ENCODE results near the gene UBE2QL1. TPM values are rescaled to one million over a fixed set of nuclear protein-coding genes. Genes with fewer than 3 reads are reported as not detected.
"Not testable (repeated sequence)": the region's sequence is repeated elsewhere in the genome, so short reads cannot be mapped to it uniquely, and the experiment has no call there.

UBE2QL1 gene
- total RNA-seq, 1 experiment from 2014 or later = not detected

DNA sequence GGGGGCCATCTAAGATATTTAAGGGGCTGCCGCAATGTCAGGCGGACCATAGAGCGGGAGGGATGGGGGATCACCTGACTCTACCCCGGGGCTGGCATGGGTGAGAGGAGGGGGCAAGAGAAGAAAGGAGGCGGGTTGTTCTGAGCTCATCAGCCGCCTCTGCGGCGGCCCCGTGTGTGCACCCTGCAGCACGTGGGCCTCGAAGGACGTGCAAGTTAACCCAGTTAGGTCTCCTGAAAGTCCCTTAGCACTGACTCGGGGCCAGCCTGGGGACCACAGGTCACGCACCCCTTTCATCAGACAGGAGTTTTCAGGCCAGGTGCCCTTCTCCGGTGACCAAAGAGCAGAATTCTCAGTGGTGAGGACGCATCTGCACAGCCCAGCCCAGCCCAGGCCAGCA lies 58.0 kb downstream of the UBE2QL1 start:
- intact Hi-C loops (cut with micrococcal nuclease; ENCODE audit: unreplicated experiment) = no loop called here
- CTCF ChIA-PET = no interaction called here
- Mint-ChIP-seq H3K4me3 (ENCODE audit: low read depth, unreplicated experiment) (no peak overlapping the region), H3K9me3 (ENCODE audit: low read depth, unreplicated experiment) (peaks cover 6% of the 10 kb centered on the region), H3K4me1 (ENCODE audit: low read depth, unreplicated experiment) (no peaks in the 10 kb centered on the region), H3K36me3 (ENCODE audit: insufficient read depth, unreplicated experiment) (no peaks in the 10 kb centered on the region), H3K27ac (ENCODE audit: unreplicated experiment) (no peak overlapping the region), H3K27me3 (ENCODE audit: unreplicated experiment) (peaks cover 1% of the 10 kb centered on the region)
- DNase-seq = no peak
- BruUV-seq (replicated peaks) = no TSS peak
- TF ChIP-seq, protein P1, sequence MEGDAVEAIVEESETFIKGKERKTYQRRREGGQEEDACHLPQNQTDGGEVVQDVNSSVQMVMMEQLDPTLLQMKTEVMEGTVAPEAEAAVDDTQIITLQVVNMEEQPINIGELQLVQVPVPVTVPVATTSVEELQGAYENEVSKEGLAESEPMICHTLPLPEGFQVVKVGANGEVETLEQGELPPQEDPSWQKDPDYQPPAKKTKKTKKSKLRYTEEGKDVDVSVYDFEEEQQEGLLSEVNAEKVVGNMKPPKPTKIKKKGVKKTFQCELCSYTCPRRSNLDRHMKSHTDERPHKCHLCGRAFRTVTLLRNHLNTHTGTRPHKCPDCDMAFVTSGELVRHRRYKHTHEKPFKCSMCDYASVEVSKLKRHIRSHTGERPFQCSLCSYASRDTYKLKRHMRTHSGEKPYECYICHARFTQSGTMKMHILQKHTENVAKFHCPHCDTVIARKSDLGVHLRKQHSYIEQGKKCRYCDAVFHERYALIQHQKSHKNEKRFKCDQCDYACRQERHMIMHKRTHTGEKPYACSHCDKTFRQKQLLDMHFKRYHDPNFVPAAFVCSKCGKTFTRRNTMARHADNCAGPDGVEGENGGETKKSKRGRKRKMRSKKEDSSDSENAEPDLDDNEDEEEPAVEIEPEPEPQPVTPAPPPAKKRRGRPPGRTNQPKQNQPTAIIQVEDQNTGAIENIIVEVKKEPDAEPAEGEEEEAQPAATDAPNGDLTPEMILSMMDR (IDR thresholded peaks at IDR 0.05; ENCODE audit: unreplicated experiment) = no peak

DNA sequence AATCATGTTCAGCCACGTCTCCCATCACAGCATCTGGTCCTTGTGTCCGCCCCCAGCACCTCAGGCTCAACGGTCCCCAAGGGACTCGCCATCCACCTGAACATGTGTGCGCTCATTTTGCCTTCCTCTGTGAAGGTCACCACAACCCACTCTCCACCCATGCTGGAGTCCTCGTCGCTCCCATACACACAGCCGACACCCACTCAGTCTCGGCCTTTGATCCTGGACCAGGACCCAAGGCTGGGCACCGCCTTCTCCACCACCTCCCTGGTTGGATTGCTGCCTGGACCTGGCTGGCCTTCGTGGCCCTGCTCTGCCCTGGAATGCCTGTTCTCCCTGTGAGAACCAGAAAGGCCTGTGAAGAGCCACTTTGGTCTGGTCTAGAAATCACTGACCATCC lies 60.3 kb downstream of the UBE2QL1 start:
- H3K27ac Mint-ChIP-seq (ENCODE audit: unreplicated experiment) = no peak overlapping the region
- CTCF ChIA-PET = no interaction called here
- TF ChIP-seq, protein P1 (IDR thresholded peaks at IDR 0.05; ENCODE audit: unreplicated experiment) = no peak
- H3K36me3 Mint-ChIP-seq (ENCODE audit: insufficient read depth, unreplicated experiment) = no peaks in the 10 kb centered on the region
- no peak overlapping the region for H3K4me3 Mint-ChIP-seq (ENCODE audit: low read depth, unreplicated experiment)
- no peak for DNase-seq
- H3K9me3 Mint-ChIP-seq (ENCODE audit: low read depth, unreplicated experiment) = peaks cover 6% of the 10 kb centered on the region
- H3K4me1 Mint-ChIP-seq (ENCODE audit: low read depth, unreplicated experiment) = no peaks in the 10 kb centered on the region
- no peaks in the 10 kb centered on the region for H3K27me3 Mint-ChIP-seq (ENCODE audit: unreplicated experiment)
- no TSS peak for BruUV-seq (replicated peaks)
- intact Hi-C loops (cut with micrococcal nuclease; ENCODE audit: unreplicated experiment) = no loop called here

DNA sequence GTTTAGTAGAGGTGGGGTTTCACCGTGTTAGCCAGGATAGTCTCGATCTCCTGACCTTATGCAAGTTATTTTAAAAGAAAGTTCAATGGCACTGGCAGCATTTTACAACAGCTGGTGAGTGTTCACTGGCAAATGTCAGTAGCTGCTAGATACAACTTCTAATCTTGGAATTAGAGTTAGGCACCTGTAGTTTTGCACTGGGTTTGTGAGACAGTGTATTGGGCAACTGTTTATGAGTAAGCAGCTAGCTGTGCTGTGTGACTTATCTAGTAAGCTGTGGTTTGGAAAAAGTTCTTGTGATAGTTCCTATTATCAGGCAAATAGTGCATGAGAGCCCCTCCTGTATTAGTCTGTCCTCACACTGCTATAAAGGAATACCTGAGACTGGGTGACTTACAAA lies 61.5 kb downstream of the UBE2QL1 start:
- Mint-ChIP-seq H3K4me3 (ENCODE audit: low read depth, unreplicated experiment) (no peak overlapping the region), H3K27ac (ENCODE audit: unreplicated experiment) (no peak overlapping the region), H3K9me3 (ENCODE audit: low read depth, unreplicated experiment) (peaks cover 6% of the 10 kb centered on the region), H3K36me3 (ENCODE audit: insufficient read depth, unreplicated experiment) (no peaks in the 10 kb centered on the region), H3K27me3 (ENCODE audit: unreplicated experiment) (no peaks in the 10 kb centered on the region), H3K4me1 (ENCODE audit: low read depth, unreplicated experiment) (no peaks in the 10 kb centered on the region)
- no peak for DNase-seq
- CTCF ChIA-PET = interaction anchor here (0.6 to 0.7 kb wide), 2 partner anchors 79 to 1991 kb away, joined by 3 read pairs; no protein-coding TSS in a partner anchor
- BruUV-seq (replicated peaks) = no TSS peak
- TF ChIP-seq, protein P1 (IDR thresholded peaks at IDR 0.05; ENCODE audit: unreplicated experiment) = no peak
- intact Hi-C loops (cut with micrococcal nuclease; ENCODE audit: unreplicated experiment) = no loop called here

DNA sequence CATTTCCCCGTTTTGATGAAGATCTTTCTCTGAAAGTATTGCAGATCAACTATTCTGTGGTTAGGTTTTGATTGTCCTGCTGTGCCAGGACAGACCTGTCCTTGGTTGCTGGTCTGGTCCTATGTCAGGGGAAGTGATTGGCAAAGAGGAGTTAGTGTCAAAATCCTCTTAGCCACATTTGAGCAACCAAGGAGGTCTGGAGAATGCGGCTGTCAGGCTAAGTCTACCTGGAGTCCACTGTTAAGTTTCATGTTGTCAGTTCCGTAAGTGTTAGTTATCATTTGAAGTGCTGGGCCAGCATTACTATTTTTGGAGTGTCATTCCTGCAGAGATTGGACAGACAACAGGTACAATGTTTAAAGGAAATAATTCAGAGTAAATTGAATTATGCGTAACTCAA lies 62.3 kb downstream of the UBE2QL1 start:
- H3K9me3 Mint-ChIP-seq (ENCODE audit: low read depth, unreplicated experiment) = peaks cover 6% of the 10 kb centered on the region
- no peak for DNase-seq
- intact Hi-C loops (cut with micrococcal nuclease; ENCODE audit: unreplicated experiment) = no loop called here
- no peaks in the 10 kb centered on the region for H3K36me3 Mint-ChIP-seq (ENCODE audit: insufficient read depth, unreplicated experiment)
- no peaks in the 10 kb centered on the region for H3K4me1 Mint-ChIP-seq (ENCODE audit: low read depth, unreplicated experiment)
- H3K4me3 Mint-ChIP-seq (ENCODE audit: low read depth, unreplicated experiment) = no peak overlapping the region
- H3K27ac Mint-ChIP-seq (ENCODE audit: unreplicated experiment) = no peak overlapping the region
- BruUV-seq (replicated peaks) = no TSS peak
- CTCF ChIA-PET = no interaction called here
- TF ChIP-seq, protein P1 (IDR thresholded peaks at IDR 0.05; ENCODE audit: unreplicated experiment) = no peak
- H3K27me3 Mint-ChIP-seq (ENCODE audit: unreplicated experiment) = no peaks in the 10 kb centered on the region

DNA sequence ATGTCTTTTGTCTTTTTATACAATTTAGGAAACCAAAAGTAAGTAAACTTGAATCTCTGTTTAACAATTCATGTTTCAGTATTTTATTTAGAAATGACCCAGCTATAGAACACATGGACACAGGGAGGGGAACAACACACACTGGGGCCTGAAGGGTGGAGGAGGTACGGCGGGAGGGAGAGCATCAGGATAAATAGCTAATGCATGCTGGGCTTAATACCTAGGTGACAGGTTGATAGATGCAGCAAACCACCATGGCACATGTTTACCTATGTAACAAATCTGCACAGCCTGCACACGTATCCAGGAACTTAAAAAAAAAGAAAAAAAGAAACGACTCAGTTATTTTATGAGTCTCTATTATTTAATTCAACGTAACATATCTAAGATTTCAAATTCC lies 67.2 kb downstream of the UBE2QL1 start:
- CTCF ChIA-PET = interaction anchor here (0.8 kb wide), 1 partner anchor 312 kb away, joined by 3 read pairs; no protein-coding TSS in a partner anchor
- not testable (repeated sequence) for H3K27me3 Mint-ChIP-seq (ENCODE audit: unreplicated experiment); BruUV-seq (replicated peaks)

More for the DNA sequence above, 67.2 kb downstream of the UBE2QL1 start:
- H3K9me3 Mint-ChIP-seq (ENCODE audit: low read depth, unreplicated experiment); H3K27ac Mint-ChIP-seq (ENCODE audit: unreplicated experiment); intact Hi-C loops (cut with micrococcal nuclease; ENCODE audit: unreplicated experiment); H3K4me3 Mint-ChIP-seq (ENCODE audit: low read depth, unreplicated experiment); DNase-seq; H3K36me3 Mint-ChIP-seq (ENCODE audit: insufficient read depth, unreplicated experiment): not testable (repeated sequence)
- peaks cover 11% of the 10 kb centered on the region for H3K4me1 Mint-ChIP-seq (ENCODE audit: low read depth, unreplicated experiment)
